Aorta (tissue), 5 donors: ENCODE measurements around the gene NFKBIE. TPM values are rescaled to one million over a fixed set of nuclear protein-coding genes. Genes with fewer than 3 reads are reported as not detected.
A peak's percentile ranks its signal among the peaks of the same experiment; 100 is the strongest.

Experiments
- ATAC-seq: fragments of 200-7000 bp; cut with Tn5 transposase; one replicate; pipeline ENCODE4 v1.9.1; 2022; ENCODE audit warnings: moderate library complexity; ENCODE audit not compliant: low FRiP score
- DNase-seq, 2 donors: peaks; one replicate each; pipeline ENCODE4 v3.0.0-alpha.2; 2020
- H3K27ac ChIP-seq, 2 donors: one replicate each; pipeline ENCODE4 v1.5.1; 2013; ENCODE audit warnings: low read length in 2 of 2, mild to moderate bottlenecking in 2 of 2, moderate library complexity in 2 of 2, control low read depth in 1 of 2, inconsistent platforms in 1 of 2, low read depth in 1 of 2
- H3K27me3 ChIP-seq, 2 donors: one replicate each; pipeline ENCODE4 v1.6.1; 2013; ENCODE audit warnings: control low read depth in 1 of 2, low read length in 1 of 2, mild to moderate bottlenecking in 1 of 2, moderate library complexity in 1 of 2; ENCODE audit not compliant: insufficient read depth in 2 of 2, control insufficient read depth in 1 of 2
- H3K36me3 ChIP-seq, 2 donors: one replicate each; pipeline ENCODE4 v1.6.1; 2013; ENCODE audit warnings: control low read depth in 1 of 2, low read length in 1 of 2, mild to moderate bottlenecking in 1 of 2; ENCODE audit not compliant: insufficient read depth in 2 of 2, control insufficient read depth in 1 of 2
- H3K4me1 ChIP-seq, 2 donors: one replicate each; pipeline ENCODE4 v1.6.1; 2013; ENCODE audit warnings: low read length in 2 of 2, control low read depth in 1 of 2, mild to moderate bottlenecking in 1 of 2, moderate library complexity in 1 of 2; ENCODE audit not compliant: insufficient read depth in 2 of 2, control insufficient read depth in 1 of 2
- H3K4me3 ChIP-seq, 2 donors: one replicate each; pipeline ENCODE4 v1.5.1; 2013; ENCODE audit warnings: low read length in 2 of 2, control low read depth in 1 of 2, mild to moderate bottlenecking in 1 of 2
- H3K9me3 ChIP-seq: one replicate; pipeline ENCODE4 v1.6.1; 2013; ENCODE audit warnings: mild to moderate bottlenecking, low read length; ENCODE audit not compliant: control insufficient read depth
- WGBS, 2 donors: extraction: QIAGEN DNeasy Blood & Tissue Kit; methylation state at CpG; one replicate each; pipeline ENCODE4 v1.1.7; 2013; 5-methylcytosine and 5-hydroxymethylcytosine counted together
- intact Hi-C, 2 donors: fragments of 100-400 bp; cut with DNase I; formaldehyde crosslinking; loops; one replicate each; pipeline versions ENCODE4 v1.14.2 to v1.15.0; 2022
- polyA plus RNA-seq, 2 donors: library from polyadenylated mRNA; stranded (reverse); fragments of 200-250 nt; gene quantifications; one replicate each; pipeline ENCODE4 v1.2.3, GENCODE V29; 2013
- total RNA-seq, 2 donors: library from RNA; stranded (reverse); fragmentation: NEBNext Ultra II Directional; extraction: Animal tissue kit (Norgen Biotek cat#: 25700); gene quantifications; one replicate each; pipeline ENCODE4 v1.2.1, GENCODE V29; 2021
- donor health status: healthy with polysubstance abuse.
- donor health status: Bipolar disorder and iron deficiency.
- donor health status: DM: no; HTN: no; CAD: no.
- donor health status: DM: no; HTN: no; CAD: no.
- donor health status: DM: yes; HTN: yes; CAD: no.

The NFKBIE gene
- total and polyA plus RNA-seq, 4 donors, result 3.5 to 10.9 (median 4.9) TPM

- Histone ChIP-seq H3K27me3 (no peaks in the 10 kb centered on the region), H3K9me3 (no peaks in the 10 kb centered on the region), H3K27ac (peak within 1 kb of the TSS; percentile 46 to 89), H3K36me3 (peaks cover 3 to 6% of the 10 kb centered on the region in 2 donors), H3K4me3 (peak within 1 kb of the TSS; percentile 91 to 97), H3K4me1 (no peaks in the 10 kb centered on the region)
- 0 to 1% methylated on average over 34 of the region's 34 CpGs for WGBS, 2 donors
- DNase-seq (peak; percentile 96), ATAC-seq (peak; percentile 95)
- intact Hi-C loops, result loop anchor here in 1 of 2 donors (10.0 kb wide), 1 partner anchor 472 kb away; the partner anchor contains the start of gene VEGFA
These were observed 18.6 kb downstream of the NFKBIE start, which contains the start of gene HSP90AB1 for GRCh38 chr6:44246663-44247337. TSS of gene HSP90AB1 (plus strand) at chr6:44247101. CDS start at chr6:44248630, 1,529 bp downstream.

- intact Hi-C loops, result loop anchor here in 1 of 2 donors (10.0 kb wide), 1 partner anchor 471 kb away; the partner anchor contains the start of gene VEGFA
- DNase-seq (peak; percentile 94 to 97), ATAC-seq (peak; percentile 91)
- no peaks in the 10 kb centered on the region for H3K9me3 ChIP-seq
- H3K27me3 ChIP-seq, result no peaks in the 10 kb centered on the region
- peak overlapping the region; percentile 46 to 89 for H3K27ac ChIP-seq
- 0 to 1% methylated on average over 62 of the region's 62 CpGs for WGBS, 2 donors
- H3K36me3 ChIP-seq, result peaks cover 0 to 5% of the 10 kb centered on the region in 2 donors
- no peaks in the 10 kb centered on the region for H3K4me1 ChIP-seq
- peak overlapping the region; percentile 63 to 97 for H3K4me3 ChIP-seq
These were observed 19.3 kb downstream of the NFKBIE start for GRCh38 chr6:44245912-44246662.

DNA sequence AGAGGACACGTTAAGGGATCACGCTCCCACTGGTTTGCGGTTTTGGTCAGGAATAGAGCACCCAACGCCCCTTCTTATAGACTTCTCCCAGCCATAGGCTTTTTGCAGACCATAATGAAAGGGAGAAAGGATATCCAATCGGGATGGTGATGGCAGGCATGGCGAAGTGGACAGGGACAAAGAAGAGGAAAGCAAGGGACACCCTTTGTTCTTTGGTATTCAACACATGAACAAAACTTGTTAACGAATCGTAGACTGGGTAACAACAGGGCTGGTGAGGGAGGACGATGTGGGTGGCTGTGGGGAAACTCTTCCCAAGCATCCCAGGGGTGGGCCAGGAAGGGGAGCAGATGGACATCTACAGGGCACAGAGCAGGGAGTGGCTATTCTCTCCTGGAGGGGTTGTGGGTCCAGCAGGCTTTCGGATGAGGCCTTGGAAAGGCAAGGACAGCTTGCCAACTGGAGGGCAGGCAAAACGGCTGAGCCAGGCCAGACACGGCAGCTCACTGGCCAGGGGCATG, 19.9 kb downstream of the NFKBIE start:
- Histone ChIP-seq H3K36me3 (peaks cover 0 to 5% of the 10 kb centered on the region in 2 donors), H3K27me3 (no peaks in the 10 kb centered on the region), H3K4me3 (no peak overlapping the region), H3K4me1 (no peaks in the 10 kb centered on the region), H3K27ac (peak overlapping the region in 1 of 2 donors; percentile 81), H3K9me3 (no peaks in the 10 kb centered on the region)
- WGBS, 2 donors, result 53 to 58% methylated on average over 11 to 12 of the region's 12 CpGs
- intact Hi-C loops, result loop anchor here in 1 of 2 donors (10.0 kb wide), 1 partner anchor 471 kb away; the partner anchor contains the start of gene VEGFA
- no peak for ATAC-seq
- DNase-seq, result peak in 1 of 2 donors; percentile 28

GRCh38 chr6:44243345-44243744, 22.0 kb downstream of the NFKBIE start:
- Histone ChIP-seq H3K9me3 (no peaks in the 10 kb centered on the region), H3K27me3 (no peaks in the 10 kb centered on the region), H3K4me3 (no peak overlapping the region), H3K4me1 (no peaks in the 10 kb centered on the region), H3K27ac (no peak overlapping the region), H3K36me3 (no peaks in the 10 kb centered on the region)
- ATAC-seq, result no peak
- 89 to 92% methylated on average over 7 of the region's 7 CpGs for WGBS, 2 donors
- intact Hi-C loops, result loop anchor here in 1 of 2 donors (10.0 kb wide), 1 partner anchor 469 kb away; the partner anchor contains the start of gene VEGFA
- peak in 1 of 2 donors; percentile 10 for DNase-seq

- Histone ChIP-seq H3K9me3 (no peaks in the 10 kb centered on the region), H3K36me3 (no peaks in the 10 kb centered on the region), H3K27ac (peak overlapping the region in 1 of 2 donors; percentile 49), H3K27me3 (no peaks in the 10 kb centered on the region), H3K4me3 (no peak overlapping the region), H3K4me1 (no peaks in the 10 kb centered on the region)
- intact Hi-C loops, result loop anchor here in 1 of 2 donors (1.0 kb wide), 1 partner anchor 67 kb away; no protein-coding TSS in a partner anchor
- ATAC-seq (no peak), DNase-seq (peak; percentile 33 to 35)
- 85 to 87% methylated on average over 7 of the region's 7 CpGs for WGBS, 2 donors
These were observed 26.5 kb downstream of the NFKBIE start for GRCh38 chr6:44238687-44239350.

- H3K4me3 ChIP-seq, result peak overlapping the region; percentile 21 to 35
- peak; percentile 94 for ATAC-seq
- H3K27me3 ChIP-seq, result no peaks in the 10 kb centered on the region
- H3K9me3 ChIP-seq, result no peaks in the 10 kb centered on the region
- peak; percentile 90 to 95 for DNase-seq
- peak overlapping the region; percentile 84 to 95 for H3K27ac ChIP-seq
- no peaks in the 10 kb centered on the region for H3K4me1 ChIP-seq
- intact Hi-C loops, result loop anchor here in 1 of 2 donors (1.0 kb wide), 2 partner anchors 17 to 66 kb away; no protein-coding TSS in a partner anchor
- H3K36me3 ChIP-seq, result no peaks in the 10 kb centered on the region
- 1% methylated on average over 42 of the region's 42 CpGs for WGBS, 2 donors
These were observed 27.4 kb downstream of the NFKBIE start for GRCh38 chr6:44237813-44238433.

DNA sequence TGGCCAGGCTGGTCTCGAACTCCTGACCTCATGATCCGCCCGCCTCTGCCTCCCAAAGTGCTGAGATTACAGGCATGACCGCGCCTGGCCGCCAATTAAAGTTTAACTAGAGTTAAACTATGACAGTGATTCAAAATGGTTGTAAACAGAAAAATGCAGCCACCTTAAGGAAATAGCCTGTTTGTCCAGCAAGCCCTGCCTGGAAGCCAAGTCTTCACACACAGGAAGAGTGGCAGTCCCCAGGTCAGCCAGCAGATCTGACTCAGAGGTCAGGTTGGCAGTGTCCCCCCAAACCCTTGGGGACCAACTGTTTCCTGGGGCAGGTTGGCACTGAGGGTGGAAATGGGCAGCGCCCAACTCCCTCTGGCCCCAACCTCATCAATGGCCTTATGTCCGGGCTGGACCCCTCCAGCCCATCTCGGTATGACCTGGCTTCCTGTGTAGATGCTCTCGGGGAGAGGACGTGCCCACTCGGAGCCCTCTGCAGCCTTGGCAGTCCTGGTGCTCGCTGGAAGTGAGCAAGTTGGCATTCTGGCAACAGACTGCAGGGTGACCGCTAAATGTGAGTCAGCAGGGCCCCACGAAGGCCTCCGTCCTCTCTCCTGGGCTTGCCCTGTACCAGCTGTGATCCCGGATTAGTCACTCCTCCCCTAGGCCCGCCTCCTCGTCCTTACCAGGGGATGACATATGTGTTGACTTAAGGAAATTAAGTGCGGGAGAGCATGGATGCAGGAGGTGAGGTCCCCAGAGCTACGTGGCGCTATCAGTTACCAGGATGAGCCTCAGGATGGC, 28.1 kb downstream of the NFKBIE start:
- Histone ChIP-seq H3K9me3 (no peaks in the 10 kb centered on the region), H3K36me3 (no peaks in the 10 kb centered on the region), H3K4me1 (no peaks in the 10 kb centered on the region), H3K27ac (peak overlapping the region; percentile 84 to 95), H3K4me3 (peak overlapping the region; percentile 21 to 35), H3K27me3 (no peaks in the 10 kb centered on the region)
- intact Hi-C loops, result loop anchor here in 1 of 2 donors (1.0 kb wide), 1 partner anchor 16 kb away; no protein-coding TSS in a partner anchor
- ATAC-seq, result peak; percentile 94
- 19% methylated on average over 22 of the region's 22 CpGs for WGBS, 2 donors
- peak; percentile 97 for DNase-seq
